ENCODE results near the gene CLBA1.
"Not testable (repeated sequence)": the region's sequence is repeated elsewhere in the genome, so short reads cannot be mapped to it uniquely, and the experiment has no call there.

Gene CLBA1

GRCh38 chr14:105026802-105027563, 41.4 kb downstream of the CLBA1 start:
- no peak for DNase-seq

DNA sequence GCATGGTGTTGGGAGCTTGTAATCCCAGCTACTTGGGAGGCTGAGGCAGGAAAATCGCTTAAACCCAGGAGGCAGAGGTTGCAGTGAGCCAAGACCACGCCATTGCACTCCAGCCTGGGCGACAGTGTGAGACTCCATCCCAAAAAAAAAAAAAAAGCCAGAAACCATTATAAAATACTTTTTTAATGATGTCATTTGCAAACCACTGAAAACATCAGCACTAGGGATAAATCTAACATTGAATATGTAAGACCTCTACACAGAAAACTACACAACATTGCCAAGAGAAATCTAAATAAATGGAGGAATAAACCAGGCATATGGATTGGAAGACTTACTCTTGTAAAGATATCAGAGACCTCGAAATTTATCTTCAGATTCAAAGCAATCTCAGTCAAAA, 42.1 kb downstream of the CLBA1 start:
- DNase-seq: not testable (repeated sequence)

DNA sequence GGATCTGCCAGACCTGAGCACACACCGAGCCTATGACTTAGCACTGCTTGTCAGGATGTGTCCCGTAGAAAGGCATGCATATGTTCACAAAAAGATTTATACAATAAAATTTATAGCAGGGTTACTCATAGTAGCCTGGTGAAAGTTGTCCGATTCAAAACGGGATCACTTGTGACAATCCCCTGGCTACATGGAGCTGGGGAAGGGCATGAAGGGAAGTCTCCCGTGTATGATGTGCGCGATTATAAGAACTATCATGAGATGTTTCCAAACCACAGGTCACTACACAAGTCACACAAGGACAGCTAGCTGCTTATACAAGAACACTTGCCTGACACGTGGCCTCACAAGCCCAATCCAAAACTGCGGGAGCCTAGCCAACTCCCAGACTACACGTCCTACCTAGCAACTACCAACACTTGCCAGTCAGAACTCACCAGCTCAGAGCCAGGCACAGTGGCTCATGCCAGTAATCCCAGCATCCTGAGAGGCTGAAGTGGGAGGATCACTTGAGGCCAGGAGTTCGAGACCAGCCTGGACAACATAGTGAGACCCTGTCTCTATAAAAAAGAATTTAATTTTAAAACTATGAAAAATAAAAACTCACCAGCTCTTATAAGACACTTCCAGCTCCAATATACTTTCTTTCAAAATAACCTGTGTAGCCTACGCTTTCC, 42.8 kb downstream of the CLBA1 start:
- DNase-seq: no peak

DNA sequence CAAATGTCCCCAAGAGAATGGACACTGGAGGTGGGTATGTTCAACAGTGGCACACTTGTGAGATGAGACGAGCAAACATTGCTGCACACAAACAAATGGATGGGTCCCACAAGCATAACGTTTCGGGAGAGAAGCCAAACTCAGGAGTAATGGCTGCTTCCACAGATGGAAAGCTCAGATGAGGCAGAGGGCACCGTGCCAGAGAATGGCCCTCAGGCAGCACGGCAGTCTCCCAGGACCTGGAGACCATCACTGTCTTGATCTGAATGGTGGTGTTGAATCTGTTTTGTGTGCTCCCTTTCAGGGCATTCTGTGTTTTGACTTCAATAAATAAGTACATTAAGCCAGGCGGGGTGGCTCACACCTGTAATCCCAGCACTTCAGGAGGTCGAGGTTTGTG, 43.8 kb downstream of the CLBA1 start:
- DNase-seq: no peak

DNA sequence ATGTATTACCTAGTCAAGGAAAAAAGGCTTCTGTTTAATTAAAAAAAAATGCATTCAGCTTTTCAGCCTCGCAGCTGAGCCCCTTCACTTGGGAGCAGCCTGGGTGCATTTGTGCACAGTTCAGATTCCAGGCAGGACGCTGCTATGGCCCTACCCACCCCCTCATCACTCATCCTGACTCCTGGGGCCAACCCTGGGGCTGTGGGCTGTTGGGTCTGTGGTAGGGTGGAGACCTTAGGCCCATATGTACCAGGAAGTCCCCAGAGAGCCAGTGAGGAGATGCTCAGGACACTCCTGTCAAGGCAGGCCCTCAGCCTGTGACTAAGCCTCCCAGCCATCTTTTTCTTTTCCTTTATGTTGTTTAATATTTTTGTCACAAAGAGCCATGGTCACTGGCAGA, 44.6 kb downstream of the CLBA1 start:
- no peak for DNase-seq

DNA sequence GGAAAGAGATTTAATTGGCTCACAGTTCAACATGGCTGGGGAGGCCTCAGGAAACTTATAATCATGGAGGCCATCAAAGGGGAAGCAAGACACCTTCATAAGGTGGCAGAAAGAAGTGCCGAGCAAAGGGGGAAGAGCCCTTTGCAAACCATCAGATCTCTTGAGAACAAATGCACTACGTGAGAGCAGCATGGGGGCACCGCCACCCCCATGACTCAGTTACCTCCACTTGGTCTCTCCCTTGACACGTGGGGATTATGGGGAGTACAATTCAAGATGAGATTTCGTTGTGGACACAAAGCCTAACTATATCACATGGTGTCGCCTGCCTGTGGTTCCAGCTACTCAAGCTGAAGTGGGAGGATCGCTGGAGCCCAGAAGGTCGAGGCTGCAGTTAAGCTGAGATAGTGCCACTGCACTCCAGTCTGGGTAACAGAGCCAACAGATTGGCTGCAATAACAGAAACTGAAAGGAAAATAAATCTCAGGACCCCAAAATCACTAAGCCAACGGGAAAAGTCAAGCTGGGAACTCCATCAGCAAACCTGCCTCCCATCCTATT, 45.3 kb downstream of the CLBA1 start:
- no peak for DNase-seq

DNA sequence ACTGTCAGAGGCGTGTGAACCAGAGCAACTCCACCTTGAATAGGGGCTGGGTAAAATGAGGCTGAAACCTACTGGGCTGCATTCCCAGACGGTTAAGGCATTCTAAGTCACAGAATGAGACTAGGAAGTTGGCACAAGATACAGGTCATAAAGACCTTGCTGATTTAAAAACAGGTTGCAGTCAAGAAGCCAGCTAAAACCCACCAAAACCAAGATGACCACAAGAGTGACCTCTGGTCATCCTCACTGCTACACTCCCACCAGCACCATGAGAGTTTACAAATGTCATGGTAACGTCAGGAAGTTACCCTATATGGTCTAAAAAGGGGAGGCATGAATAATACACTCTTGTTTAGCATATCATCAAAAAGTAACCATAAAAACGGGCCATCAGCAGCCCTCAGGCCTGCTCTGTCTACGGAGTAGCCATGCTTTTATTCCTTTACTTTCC, 46.9 kb downstream of the CLBA1 start:
- not testable (repeated sequence) for DNase-seq

DNA sequence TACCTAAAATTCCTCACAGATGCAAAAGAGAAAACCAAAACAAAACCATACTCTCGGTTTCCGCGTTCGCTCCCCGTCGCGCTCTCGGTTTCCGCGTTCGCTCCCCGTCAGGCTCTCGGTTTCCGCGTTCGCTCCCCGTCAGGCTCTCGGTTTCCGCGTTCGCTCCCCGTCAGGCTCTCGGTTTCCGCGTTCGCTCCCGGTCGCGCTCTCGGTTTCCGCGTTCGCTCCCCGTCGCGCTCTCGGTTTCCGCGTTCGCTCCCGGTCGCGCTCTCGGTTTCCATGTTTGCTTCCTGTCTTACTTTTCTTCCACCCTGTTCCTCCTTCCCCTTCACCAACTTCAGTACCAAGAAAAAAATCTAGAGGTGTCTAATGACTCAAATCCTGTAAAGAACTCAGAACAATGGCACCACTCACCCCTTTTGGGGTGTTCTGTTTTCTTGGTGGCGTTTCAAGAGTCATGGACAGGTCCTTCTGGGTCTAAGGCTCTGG, 47.9 kb downstream of the CLBA1 start:
- peak; percentile 32 for DNase-seq

- DNase-seq: no peak
These were observed 48.9 kb downstream of the CLBA1 start for GRCh38 chr14:105034315-105035039.

DNA sequence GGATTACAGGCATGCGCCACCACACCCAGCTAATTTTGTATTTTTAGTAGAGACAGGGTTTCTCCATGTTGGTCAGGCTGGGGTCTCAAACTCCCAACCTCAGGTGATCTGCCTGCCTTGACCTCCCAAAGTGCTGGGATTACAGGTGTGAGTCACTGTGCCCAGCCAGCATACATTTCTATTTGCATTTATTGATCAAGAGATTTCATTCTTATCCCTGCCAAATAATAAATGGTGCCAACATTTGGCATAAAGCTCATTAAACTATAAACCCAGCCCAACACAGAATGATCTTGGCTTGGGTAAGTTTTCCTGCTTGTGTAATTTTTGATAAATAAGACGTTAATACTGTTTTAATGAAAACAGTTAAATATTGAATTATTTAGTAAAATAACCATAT, 50.0 kb downstream of the CLBA1 start:
- DNase-seq: not testable (repeated sequence)

DNA sequence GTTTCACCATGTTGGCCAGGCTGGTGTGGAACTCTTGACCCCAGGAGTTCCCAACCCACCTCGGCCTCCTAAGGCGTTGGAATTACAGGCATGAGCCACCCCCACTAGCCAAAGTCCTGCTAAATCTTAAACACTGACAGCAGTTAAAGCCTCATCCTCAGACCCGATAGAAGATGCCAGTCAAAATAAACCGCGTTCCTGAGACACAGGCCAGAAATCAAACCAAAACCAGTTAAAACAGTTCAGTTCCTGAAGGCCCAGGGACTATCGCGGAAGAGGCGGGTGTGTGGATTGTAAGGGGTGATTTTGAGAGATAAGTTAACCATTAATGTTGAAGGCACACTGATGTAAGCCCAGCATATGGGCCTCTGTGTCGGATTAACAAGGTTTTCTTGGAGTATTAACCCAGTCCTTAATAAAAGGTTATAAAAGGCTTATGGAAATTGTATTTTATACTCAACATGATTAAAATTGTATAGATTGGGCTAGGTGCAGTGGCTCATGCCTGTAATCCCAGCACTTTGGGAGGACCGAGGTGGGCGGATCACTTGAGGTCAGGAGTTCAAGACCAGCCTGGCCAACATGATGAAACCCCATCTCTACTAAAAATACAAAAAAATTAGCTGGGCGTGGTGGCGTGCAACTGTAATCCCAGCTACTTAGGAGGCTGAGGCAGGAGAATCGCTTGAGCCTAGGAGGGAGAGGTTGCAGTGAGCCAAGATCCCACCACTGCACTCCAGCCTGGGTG, 54.0 kb downstream of the CLBA1 start:
- no peak for DNase-seq

DNA sequence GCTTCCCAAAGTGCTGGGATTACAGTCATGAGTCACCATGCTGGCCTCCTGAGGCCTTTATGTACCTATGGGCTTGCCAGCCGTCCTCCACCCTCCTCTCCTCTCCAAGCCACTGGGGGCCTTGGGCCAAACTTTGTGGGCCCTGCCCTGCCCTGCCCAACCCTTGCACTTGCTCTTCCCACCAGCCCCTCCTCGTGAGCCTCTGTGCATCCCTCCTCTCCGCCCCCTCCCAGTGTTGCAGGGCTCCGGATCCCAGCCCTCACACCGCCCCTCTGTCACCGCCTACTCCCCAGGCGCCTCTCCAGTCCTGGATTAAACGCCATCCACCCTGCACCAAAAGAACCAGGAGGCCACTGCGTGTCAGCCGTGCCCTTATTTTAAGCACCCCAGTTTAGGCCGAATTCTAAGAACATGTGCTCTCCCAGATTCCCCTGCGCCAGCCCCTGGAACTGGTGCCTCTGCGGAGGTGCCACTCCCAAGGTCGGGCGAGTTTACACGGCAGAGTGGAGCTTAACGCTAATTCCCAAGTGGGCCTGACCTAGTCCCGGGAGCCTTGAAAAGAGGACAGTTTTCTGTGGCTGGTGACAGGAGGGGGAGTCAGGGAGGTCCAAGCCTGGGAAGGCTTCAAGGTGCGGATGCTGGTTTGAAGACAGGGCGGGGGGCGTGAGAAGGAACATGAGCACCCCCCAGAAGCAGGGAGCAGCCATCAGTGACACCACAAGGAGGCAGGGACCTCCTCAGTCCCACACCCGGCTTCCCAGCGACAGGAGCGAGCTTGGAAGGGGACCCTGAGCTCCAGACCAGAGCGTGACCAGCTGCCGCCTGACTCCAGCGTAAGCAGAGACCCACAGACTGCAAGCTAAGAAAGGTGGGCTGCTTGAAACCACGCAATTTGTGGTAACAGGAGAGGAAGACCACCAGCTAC, 56.5 kb downstream of the CLBA1 start:
- no peak for DNase-seq

GRCh38 chr14:105042813-105043212, 57.2 kb downstream of the CLBA1 start:
- DNase-seq: no peak

- no peak for DNase-seq
These were observed 58.1 kb downstream of the CLBA1 start for GRCh38 chr14:105043641-105044040.
